ENCODE data around the gene GPR149.

GRCh38 chr3:154349223-154349622 is 80.8 kb downstream of the GPR149 start:
- TF ChIP-seq CEBPB (IDR thresholded peaks at IDR 0.05; ENCODE audit: low read depth, low read length): no peak
- no peak for TF ChIP-seq CTCF (IDR thresholded peaks at IDR 0.05; ENCODE audit: control extremely low read depth in 1 of 3, insufficient read depth in 1 of 3, low read depth in 1 of 3, low read length in 3 of 3)
- TF ChIP-seq EZH2 (IDR thresholded peaks at IDR 0.05; ENCODE audit: low read depth, low read length, severe bottlenecking): no peak
- TF ChIP-seq POLR2AphosphoS5 (IDR thresholded peaks at IDR 0.05; ENCODE audit: low read depth, low read length): no peak
- no peak for TF ChIP-seq SIN3A (conservative IDR thresholded peaks at IDR 0.05 in 1 of 2, IDR thresholded peaks at IDR 0.05 in 1 of 2; ENCODE audit: low read depth in 1 of 2, low read length in 2 of 2)
- no peak for TF ChIP-seq GTF2F1 (IDR thresholded peaks at IDR 0.05; ENCODE audit: borderline replicate concordance, low read depth, low read length)
- TF ChIP-seq KDM5A (IDR thresholded peaks at IDR 0.05; ENCODE audit: low read length): no peak
- no peak for TF ChIP-seq YY1 (IDR thresholded peaks at IDR 0.05; ENCODE audit: low read depth, low read length)
- TF ChIP-seq CREB1 (IDR thresholded peaks at IDR 0.05): no peak
- no peak for TF ChIP-seq RAD21 (IDR thresholded peaks at IDR 0.05 in 1 of 2, conservative IDR thresholded peaks at IDR 0.05 in 1 of 2; ENCODE audit: low read depth in 2 of 2, low read length in 2 of 2)
- TF ChIP-seq SIX5 (IDR thresholded peaks at IDR 0.05; ENCODE audit: low read depth, low read length): no peak
- no peak for TF ChIP-seq KDM1A (IDR thresholded peaks at IDR 0.05; ENCODE audit: borderline replicate concordance, low read length)
- no peak for TF ChIP-seq TEAD4 (IDR thresholded peaks at IDR 0.05; ENCODE audit: low read depth, low read length)
- no peak for TF ChIP-seq RFX5 (IDR thresholded peaks at IDR 0.05; ENCODE audit: borderline replicate concordance, low read depth, low read length)

Measured in H1 (cell line).